HG03354 (cell line): ENCODE results near the gene SLC25A6.
"Not testable (repeated sequence)": the region's sequence is repeated elsewhere in the genome, so short reads cannot be mapped to it uniquely, and the experiment has no call there.

Experiments
- ATAC-seq: cut with Tn5 transposase; IDR thresholded peaks from one replicate; pipeline ENCODE4 v1.9.1; 2021; ENCODE audit warnings: mild to moderate bottlenecking; ENCODE audit not compliant: unreplicated experiment, poor library complexity, severe bottlenecking

Gene SLC25A6

GRCh38 chrX:1416965-1417760 lies 25.2 kb upstream of the SLC25A6 start:
- no peak for ATAC-seq

- no peak for ATAC-seq
Measured at GRCh38 chrX:1416327-1416784, 24.4 kb upstream of the SLC25A6 start.

GRCh38 chrX:1412551-1413161 lies 20.7 kb upstream of the SLC25A6 start:
- no peak for ATAC-seq

DNA sequence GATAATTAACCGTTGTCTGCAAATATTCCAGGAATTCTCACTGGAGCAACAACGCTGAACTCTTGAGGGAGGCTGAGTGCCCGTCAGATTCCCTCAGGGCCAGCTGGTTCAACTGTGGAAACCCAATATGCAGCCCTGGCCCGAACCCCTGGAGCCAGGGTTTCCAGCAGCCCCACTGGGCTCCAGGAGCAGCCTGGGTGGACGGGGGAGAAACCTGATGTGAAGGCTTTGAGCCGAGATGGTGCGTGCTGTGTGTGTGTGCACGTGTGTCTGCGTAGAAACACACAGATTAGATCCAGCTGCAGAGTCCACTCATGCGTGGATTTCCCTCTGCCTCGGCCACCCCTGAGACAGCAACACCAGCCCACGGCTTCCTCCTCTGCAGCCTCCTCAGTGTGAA lies 19.4 kb upstream of the SLC25A6 start:
- ATAC-seq: no peak

- ATAC-seq: no peak
Measured at GRCh38 chrX:1407035-1407434, 15.1 kb upstream of the SLC25A6 start.

DNA sequence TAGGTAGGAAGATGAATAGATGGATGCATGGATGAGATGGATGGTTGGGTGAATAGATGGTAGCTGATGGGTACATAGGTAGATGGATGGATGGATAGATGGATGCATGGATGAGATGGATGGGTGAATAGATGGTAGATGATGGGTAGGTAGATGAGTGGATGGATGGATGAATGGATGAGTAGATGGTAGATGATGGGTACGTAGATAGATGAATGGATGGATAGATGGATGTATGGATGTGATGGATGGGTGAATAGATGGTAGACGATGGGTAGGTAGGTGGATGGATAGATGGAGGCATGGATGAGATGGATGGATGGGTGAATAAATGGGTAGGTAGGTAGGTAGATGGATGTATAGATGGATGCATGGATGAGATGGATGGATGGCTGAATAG lies 13.9 kb upstream of the SLC25A6 start:
- not testable (repeated sequence) for ATAC-seq

GRCh38 chrX:1403867-1404266 lies 12.0 kb upstream of the SLC25A6 start:
- not testable (repeated sequence) for ATAC-seq

- ATAC-seq: no peak
Measured at GRCh38 chrX:1403228-1403627, 11.3 kb upstream of the SLC25A6 start.

DNA sequence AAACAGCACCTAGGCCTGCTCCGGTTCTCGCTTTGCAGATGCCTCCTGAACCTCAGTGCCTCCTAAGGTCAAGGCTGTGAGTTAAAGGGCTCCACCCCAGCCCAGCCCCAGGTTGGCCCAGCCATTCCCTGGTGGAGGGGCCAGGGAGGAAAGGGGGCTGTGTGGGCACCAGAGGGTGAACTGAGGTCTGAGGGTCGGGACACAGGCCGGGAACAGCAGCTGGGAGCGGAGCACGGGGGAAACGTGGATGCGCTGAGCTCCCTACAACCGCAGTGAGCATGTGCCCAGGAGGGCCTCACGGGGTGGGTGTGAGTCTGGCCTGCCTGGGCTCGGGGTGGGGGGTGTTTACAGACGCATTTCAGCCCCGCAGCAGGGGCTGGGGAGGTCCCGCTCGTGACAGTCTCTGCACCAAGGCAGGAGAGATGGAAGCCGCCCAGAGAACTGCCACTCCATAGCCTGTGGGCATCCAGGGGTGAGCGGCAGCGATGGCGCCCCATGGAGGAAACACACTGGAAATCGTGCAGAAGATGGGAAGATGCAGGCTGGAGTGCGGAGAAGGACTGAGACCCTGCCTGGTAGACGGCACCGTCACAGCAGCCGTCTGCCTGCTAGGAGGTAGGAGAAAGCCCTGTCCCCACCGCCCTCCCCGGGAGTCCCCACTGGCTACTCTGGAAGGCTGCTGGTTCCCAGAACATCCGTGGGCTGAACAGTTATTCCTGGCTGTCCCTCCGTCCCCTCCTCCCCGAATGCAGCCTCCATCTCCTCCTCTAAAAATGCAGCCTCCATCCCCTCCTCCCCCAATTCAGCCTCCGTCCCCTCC lies 9.9 kb upstream of the SLC25A6 start:
- no peak for ATAC-seq

GRCh38 chrX:1400742-1401471 lies 9.0 kb upstream of the SLC25A6 start:
- no peak for ATAC-seq

GRCh38 chrX:1400049-1400448 lies 8.1 kb upstream of the SLC25A6 start:
- no peak for ATAC-seq

- ATAC-seq: no peak
Measured at GRCh38 chrX:1398431-1399340, 6.8 kb upstream of the SLC25A6 start.

DNA sequence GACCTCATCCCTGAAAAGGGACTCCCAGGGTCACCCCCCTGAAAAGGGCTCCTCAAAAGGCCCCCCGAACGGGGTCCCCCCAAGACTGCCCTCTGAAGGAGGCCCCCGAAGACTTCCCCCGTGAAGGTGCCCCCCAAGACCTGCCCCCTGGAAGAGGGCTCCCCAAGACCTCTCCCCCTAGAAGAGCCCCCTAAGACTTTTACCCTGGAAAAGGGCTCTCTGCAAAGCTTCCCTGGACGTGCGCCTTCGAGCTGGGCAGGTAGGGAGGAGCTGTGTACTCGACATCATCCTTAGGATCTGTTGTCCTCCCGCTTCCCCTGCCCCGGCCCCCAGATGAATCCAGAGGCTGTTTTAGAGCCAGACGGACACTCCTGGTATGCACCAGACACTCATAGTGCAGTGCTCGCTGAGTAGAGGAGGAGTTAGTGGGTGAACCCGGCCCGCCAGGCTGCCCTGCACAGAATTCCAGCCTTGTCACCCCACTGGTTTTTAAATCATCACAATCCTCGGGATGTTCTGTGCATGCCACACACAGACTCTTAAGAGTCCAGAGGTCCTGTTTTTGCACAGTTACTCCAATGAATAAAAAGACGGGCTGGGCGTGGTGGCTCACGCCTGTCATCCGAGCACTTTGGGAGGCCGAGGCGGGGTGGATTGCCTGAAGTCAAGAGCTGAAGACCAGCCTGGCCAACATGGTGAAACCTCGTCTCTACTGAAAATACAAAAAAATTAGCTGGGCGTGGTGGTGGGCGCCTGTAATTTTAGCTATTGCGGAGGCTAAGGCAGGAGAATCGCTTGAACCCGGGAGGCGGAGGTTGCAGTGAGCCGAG lies 5.7 kb upstream of the SLC25A6 start:
- ATAC-seq: no peak

- no peak for ATAC-seq
Measured at GRCh38 chrX:1397001-1397400, 5.1 kb upstream of the SLC25A6 start.

- no peak for ATAC-seq
Measured at GRCh38 chrX:1395646-1396216, 3.8 kb upstream of the SLC25A6 start.

DNA sequence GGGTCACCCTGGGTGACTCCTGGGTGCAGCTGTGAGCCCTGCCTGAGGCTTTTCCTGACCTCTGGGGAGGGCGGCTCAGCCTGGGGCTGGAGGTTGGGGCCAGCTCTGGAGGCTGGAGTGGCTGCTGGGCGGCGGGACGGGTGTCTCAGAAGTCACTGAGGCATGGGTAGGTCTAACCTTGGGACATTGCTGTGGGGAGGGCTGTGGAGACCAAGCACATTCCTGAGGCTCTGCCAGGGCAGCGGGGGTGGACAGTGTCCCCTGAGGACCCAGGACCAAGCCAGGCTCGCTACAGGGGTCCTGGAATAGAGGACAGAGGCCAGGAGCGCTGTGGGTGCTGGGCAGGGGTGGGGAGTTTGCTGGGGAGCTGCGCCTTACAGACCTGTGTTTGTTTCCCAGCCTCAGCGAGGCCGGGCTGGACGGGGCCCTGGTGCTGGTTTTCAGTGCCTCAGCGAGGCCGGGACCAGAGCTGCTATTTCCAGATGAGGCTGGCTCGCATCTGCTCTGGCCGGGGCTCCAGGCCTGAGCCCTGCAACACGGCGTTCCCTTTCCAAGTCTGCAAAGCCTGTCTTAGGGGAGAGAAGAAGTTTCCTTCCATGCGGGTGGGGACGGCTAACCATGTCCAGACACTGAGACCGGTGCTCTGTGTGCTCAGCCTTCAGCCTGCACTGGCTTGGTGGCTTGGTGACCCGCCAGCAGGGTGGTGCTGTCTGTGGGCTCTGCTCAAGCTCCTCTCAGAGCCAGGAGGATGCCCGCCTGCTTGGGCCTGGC lies 3.0 kb upstream of the SLC25A6 start:
- no peak for ATAC-seq
